IPS-18c (cell line): ENCODE measurements around the gene LY6G6C.

Source experiments
- H3K4me3 ChIP-seq: 2 replicates; pipeline ENCODE4 v1.7.0; 2013; ENCODE audit warnings: low read depth, mild to moderate bottlenecking, low read length, moderate library complexity; ENCODE audit not compliant: insufficient read depth
- H3K9me3 ChIP-seq: one replicate; pipeline ENCODE4 v1.6.1; 2013; ENCODE audit warnings: mild to moderate bottlenecking, low read length, moderate library complexity; ENCODE audit not compliant: control insufficient read depth, insufficient read depth

The LY6G6C gene

GRCh38 chr6:31721351-31722020 is at the start of gene LY6G6C:
Gene LY6G6C (minus strand): TSS chr6:31721746. CDS start chr6:31721679, 67 bp downstream.
- no peak within 1 kb of the TSS for H3K4me3 ChIP-seq
- H3K9me3 ChIP-seq = no peaks in the 10 kb centered on the region

GRCh38 chr6:31770860-31771259 is 49.3 kb upstream of the LY6G6C start:
- no peak overlapping the region for H3K4me3 ChIP-seq
- no peaks in the 10 kb centered on the region for H3K9me3 ChIP-seq

- H3K4me3 ChIP-seq = no peak overlapping the region
These were observed 48.3 kb upstream of the LY6G6C start for GRCh38 chr6:31769684-31770371.

GRCh38 chr6:31768363-31769257 is 47.1 kb upstream of the LY6G6C start:
- Histone ChIP-seq H3K9me3 (no peaks in the 10 kb centered on the region), H3K4me3 (no peak overlapping the region)

More at GRCh38 chr6:31769684-31770371, 48.3 kb upstream of the LY6G6C start:
- H3K9me3 ChIP-seq = no peaks in the 10 kb centered on the region

GRCh38 chr6:31767096-31767645 is 45.6 kb upstream of the LY6G6C start:
- Histone ChIP-seq H3K4me3 (no peak overlapping the region), H3K9me3 (no peaks in the 10 kb centered on the region)

- H3K4me3 ChIP-seq = no peak overlapping the region; the same call in 1 of the 2 replicates
- no peaks in the 10 kb centered on the region for H3K9me3 ChIP-seq
These were observed 44.6 kb upstream of the LY6G6C start for GRCh38 chr6:31765910-31766794.

GRCh38 chr6:31765559-31765909 is 44.0 kb upstream of the LY6G6C start:
- Histone ChIP-seq H3K9me3 (no peaks in the 10 kb centered on the region), H3K4me3 (no peak overlapping the region)

- no peak overlapping the region for H3K4me3 ChIP-seq
- no peaks in the 10 kb centered on the region for H3K9me3 ChIP-seq
These were observed 42.7 kb upstream of the LY6G6C start for GRCh38 chr6:31764198-31764597.

- no peaks in the 10 kb centered on the region for H3K9me3 ChIP-seq
- no peak overlapping the region for H3K4me3 ChIP-seq
These were observed 42.0 kb upstream of the LY6G6C start for GRCh38 chr6:31763619-31763940.

- Histone ChIP-seq H3K4me3 (no peak overlapping the region), H3K9me3 (no peaks in the 10 kb centered on the region)
These were observed 41.5 kb upstream of the LY6G6C start for GRCh38 chr6:31762878-31763618.

- Histone ChIP-seq H3K9me3 (no peaks in the 10 kb centered on the region), H3K4me3 (no peak within 1 kb of the TSS)
These were observed 40.8 kb upstream of the LY6G6C start, which contains the start of gene SAPCD1 for GRCh38 chr6:31762356-31762755. Gene SAPCD1 (plus strand): TSS chr6:31762656. CDS start chr6:31763055, 399 bp downstream.

- H3K4me3 ChIP-seq = no peak overlapping the region
These were observed 39.8 kb upstream of the LY6G6C start for GRCh38 chr6:31761343-31761742.

GRCh38 chr6:31760790-31761189 is 39.2 kb upstream of the LY6G6C start:
- H3K9me3 ChIP-seq = no peaks in the 10 kb centered on the region
- no peak overlapping the region for H3K4me3 ChIP-seq

More at GRCh38 chr6:31761343-31761742, 39.8 kb upstream of the LY6G6C start:
- no peaks in the 10 kb centered on the region for H3K9me3 ChIP-seq

GRCh38 chr6:31758281-31758680 is 36.7 kb upstream of the LY6G6C start:
- no peak overlapping the region for H3K4me3 ChIP-seq
- H3K9me3 ChIP-seq = no peaks in the 10 kb centered on the region

- H3K4me3 ChIP-seq = no peak overlapping the region
- H3K9me3 ChIP-seq = no peaks in the 10 kb centered on the region
These were observed 31.3 kb upstream of the LY6G6C start for GRCh38 chr6:31752739-31753319.
